ENCODE measurements around the gene SCFD2.

DNA sequence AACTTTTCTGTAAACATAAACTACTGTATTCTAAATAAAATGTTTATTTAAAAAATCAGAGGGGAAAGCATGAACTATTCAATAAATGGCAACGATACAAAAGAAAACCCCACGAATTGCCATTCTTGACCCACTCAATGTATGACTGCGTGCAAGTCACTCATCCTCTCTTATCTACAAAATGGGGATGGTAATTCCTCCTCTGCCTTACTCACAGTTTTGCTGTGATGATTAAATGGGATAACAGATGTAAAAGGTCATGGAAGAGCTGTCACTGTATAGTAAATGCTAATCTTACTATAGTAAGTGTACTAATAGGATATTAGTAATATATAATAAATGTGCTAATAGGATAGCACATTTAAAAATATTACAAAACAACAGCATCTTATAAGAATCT is 173.4 kb downstream of the SCFD2 start:
- no peak for TF ChIP-seq GATA3 (IDR thresholded peaks at IDR 0.05; ENCODE audit: low read depth, low read length)
- no peak for TF ChIP-seq GATA2 (IDR thresholded peaks at IDR 0.05; ENCODE audit: low read depth, low read length)

Data from SH-SY5Y (cell line).